Measurements from ENCODE around the gene MPDU1.
A peak's percentile ranks its signal among the peaks of the same experiment; 100 is the strongest.

MPDU1 gene

GRCh38 chr17:7560172-7561027, 23.3 kb upstream of the MPDU1 start:
- no peak for DNase-seq (ENCODE audit: extremely low read depth in 1 of 2, low read depth in 1 of 2)

- peak; percentile 56 to 74 for DNase-seq (ENCODE audit: extremely low read depth in 1 of 2, low read depth in 1 of 2)
Observed at GRCh38 chr17:7561028-7561575, 22.6 kb upstream of the MPDU1 start.

- peak; percentile 59 to 87 for DNase-seq (ENCODE audit: extremely low read depth in 1 of 2, low read depth in 1 of 2)
Observed at GRCh38 chr17:7561589-7562207, 22.0 kb upstream of the MPDU1 start, which contains the start of gene SENP3. Gene SENP3, plus strand, starts transcription at chr17:7561919. Its CDS starts 1,158 bp downstream, at chr17:7563077.

- DNase-seq (ENCODE audit: extremely low read depth in 1 of 2, low read depth in 1 of 2) = no peak
Observed at GRCh38 chr17:7562208-7562605, 21.4 kb upstream of the MPDU1 start.

GRCh38 chr17:7563115-7563869, 20.4 kb upstream of the MPDU1 start:
- no peak for DNase-seq (ENCODE audit: extremely low read depth in 1 of 2, low read depth in 1 of 2)

GRCh38 chr17:7569571-7569970, 14.1 kb upstream of the MPDU1 start:
- DNase-seq (ENCODE audit: extremely low read depth in 1 of 2, low read depth in 1 of 2) = no peak

GRCh38 chr17:7570351-7570750, 13.3 kb upstream of the MPDU1 start:
- DNase-seq (ENCODE audit: extremely low read depth in 1 of 2, low read depth in 1 of 2) = no peak

GRCh38 chr17:7572338-7572587, 11.4 kb upstream of the MPDU1 start:
- DNase-seq (ENCODE audit: extremely low read depth in 1 of 2, low read depth in 1 of 2) = no peak

GRCh38 chr17:7572588-7573323, 10.9 kb upstream of the MPDU1 start:
- DNase-seq (ENCODE audit: extremely low read depth in 1 of 2, low read depth in 1 of 2) = peak; percentile 98 to 100

- peak; percentile 81 to 87 for DNase-seq (ENCODE audit: extremely low read depth in 1 of 2, low read depth in 1 of 2)
Observed at GRCh38 chr17:7573324-7574080, 10.2 kb upstream of the MPDU1 start.

GRCh38 chr17:7574176-7574953, 9.3 kb upstream of the MPDU1 start:
- no peak for DNase-seq (ENCODE audit: extremely low read depth in 1 of 2, low read depth in 1 of 2)

- DNase-seq (ENCODE audit: extremely low read depth in 1 of 2, low read depth in 1 of 2) = no peak
Observed at GRCh38 chr17:7575481-7575883, 8.2 kb upstream of the MPDU1 start.

- no peak for DNase-seq (ENCODE audit: extremely low read depth in 1 of 2, low read depth in 1 of 2)
Observed at GRCh38 chr17:7575959-7576358, 7.7 kb upstream of the MPDU1 start.

- DNase-seq (ENCODE audit: extremely low read depth in 1 of 2, low read depth in 1 of 2) = no peak
Observed at GRCh38 chr17:7576432-7576937, 7.2 kb upstream of the MPDU1 start.

GRCh38 chr17:7577327-7578199, 6.1 kb upstream of the MPDU1 start:
- no peak for DNase-seq (ENCODE audit: extremely low read depth in 1 of 2, low read depth in 1 of 2)

GRCh38 chr17:7579001-7579833, 4.4 kb upstream of the MPDU1 start, which contains the start of gene CD68:
Gene CD68, plus strand, starts transcription at chr17:7579638. Its CDS starts 40 bp downstream, at chr17:7579678.
- peak in 1 of 2 donors; percentile 28 for DNase-seq (ENCODE audit: extremely low read depth in 1 of 2, low read depth in 1 of 2)
